A673 (cell line): ENCODE data around the gene SLC25A46. TPM values are rescaled to one million over a fixed set of nuclear protein-coding genes. Genes with fewer than 3 reads are reported as not detected.

Source experiments
- BruUV-seq: library from RNA; stranded (reverse); fragments of 400-500 nt; replicated peaks from 2 replicates; lab custom pipeline; 2021; lab: Mats Ljungman, UMichigan
- CTCF ChIA-PET: fragments of 300-600 bp; sonication (Branson Sonifier 250); formaldehyde crosslinking; loops from one replicate; lab custom pipeline; 2022; ENCODE audit warnings: antibody characterized with exemption; lab: Charles Lee
- POLR2A ChIA-PET: fragments of 300-600 bp; sonication (Branson Sonifier 250); formaldehyde crosslinking; loops from one replicate; lab custom pipeline; 2022; ENCODE audit warnings: antibody characterized with exemption; ENCODE audit not compliant: low non-redundant PET; lab: Charles Lee
- DNase-seq: peaks from one replicate; pipeline ENCODE4 v3.0.0-alpha.2; 2015; ENCODE audit warnings: low spot score
- H3K27ac ChIP-seq: fragments of 200-600 bp; sonication (generic); 2 replicates; pipeline ENCODE4 v1.5.1; 2016; ENCODE audit warnings: mixed run types, low read depth, mild to moderate bottlenecking, mixed read lengths, antibody characterized with exemption, low read length; ENCODE audit not compliant: poor library complexity, severe bottlenecking
- H3K27me3 ChIP-seq: fragments of 200-600 bp; sonication (generic); replicated peaks from 2 replicates; pipeline ENCODE4 v1.6.1; 2017; ENCODE audit warnings: mixed run types, low read depth, mild to moderate bottlenecking, mixed read lengths, antibody characterized with exemption, low read length; ENCODE audit not compliant: insufficient read depth, poor library complexity
- H3K36me3 ChIP-seq: fragments of 200-600 bp; sonication (generic); 2 replicates; pipeline ENCODE4 v1.6.1; 2016; ENCODE audit warnings: mixed run types, mild to moderate bottlenecking, mixed read lengths, antibody characterized with exemption, low read length; ENCODE audit not compliant: insufficient read depth, poor library complexity, severe bottlenecking
- H3K4me1 ChIP-seq: fragments of 200-600 bp; sonication (generic); 2 replicates; pipeline ENCODE4 v1.6.1; 2017; ENCODE audit warnings: mixed run types, mild to moderate bottlenecking, mixed read lengths, antibody characterized with exemption, low read length; ENCODE audit not compliant: insufficient read depth, poor library complexity, severe bottlenecking
- H3K4me3 ChIP-seq: fragments of 200-600 bp; sonication (generic); 2 replicates; pipeline ENCODE4 v1.5.1; 2016; ENCODE audit warnings: low read depth, mixed run types, mild to moderate bottlenecking, mixed read lengths, low read length; ENCODE audit not compliant: poor library complexity, severe bottlenecking
- H3K9me3 ChIP-seq: fragments of 200-600 bp; sonication (generic); 2 replicates; pipeline ENCODE4 v1.6.1; 2016; ENCODE audit warnings: mixed run types, low read depth, mild to moderate bottlenecking, mixed read lengths, antibody characterized with exemption, low read length; ENCODE audit not compliant: poor library complexity, severe bottlenecking
- CTCF ChIP-seq: fragments of 300-800, 200-600 bp; sonication (generic); conservative IDR thresholded peaks from 2 replicates; pipeline ENCODE4 v1.5.1; 2017; ENCODE audit warnings: low read depth, mild to moderate bottlenecking, antibody characterized with exemption, low read length, moderate library complexity, mixed read lengths
- EZH2 ChIP-seq: fragments of 200-600 bp; sonication (generic); IDR thresholded peaks from 2 replicates; pipeline ENCODE4 v1.6.1; 2017; ENCODE audit warnings: borderline replicate concordance, low read depth, mild to moderate bottlenecking, mixed read lengths, antibody characterized with exemption, low read length; ENCODE audit not compliant: poor library complexity, severe bottlenecking
- intact Hi-C: fragments of 100-400 bp; cut with micrococcal nuclease; formaldehyde crosslinking; loops from one replicate; pipeline ENCODE4 v1.10.0; 2022; ENCODE audit not compliant: unreplicated experiment
- total RNA-seq: library from RNA; stranded (reverse); gene quantifications from 2 replicates; pipeline ENCODE4 v1.2.3, GENCODE V29; 2021

SLC25A46 gene
- total RNA-seq, 1 experiment from 2014 or later = 27.2 TPM

- ChIA-PET CTCF (no interaction called here), POLR2A (no interaction called here)
- DNase-seq = no peak
- no peaks in the 10 kb centered on the region for H3K27me3 ChIP-seq
- H3K4me3 ChIP-seq = no peak overlapping the region
- no peaks in the 10 kb centered on the region for H3K36me3 ChIP-seq
- intact Hi-C loops = no loop called here
- no peaks in the 10 kb centered on the region for H3K4me1 ChIP-seq
- TF ChIP-seq EZH2 = no peak
- H3K9me3 ChIP-seq = peaks cover 8% of the 10 kb centered on the region
- no peak overlapping the region for H3K27ac ChIP-seq
- no TSS peak for BruUV-seq
These were observed 64.2 kb downstream of the SLC25A46 start for GRCh38 chr5:110802998-110803397.

GRCh38 chr5:110803467-110804326 is 64.9 kb downstream of the SLC25A46 start:
- H3K4me1 ChIP-seq = no peaks in the 10 kb centered on the region
- H3K36me3 ChIP-seq = no peaks in the 10 kb centered on the region
- H3K27me3 ChIP-seq = no peaks in the 10 kb centered on the region
- no peak overlapping the region for H3K27ac ChIP-seq
- peaks cover 8% of the 10 kb centered on the region for H3K9me3 ChIP-seq
- no peak overlapping the region for H3K4me3 ChIP-seq
- intact Hi-C loops = no loop called here
- POLR2A ChIA-PET = no interaction called here
- CTCF ChIA-PET = no interaction called here
- DNase-seq = no peak
- TF ChIP-seq EZH2 (no peak), CTCF (no peak)
- BruUV-seq = no TSS peak

- BruUV-seq = no TSS peak
- no peaks in the 10 kb centered on the region for H3K27me3 ChIP-seq
- POLR2A ChIA-PET = no interaction called here
- no peaks in the 10 kb centered on the region for H3K36me3 ChIP-seq
- peaks cover 8% of the 10 kb centered on the region for H3K9me3 ChIP-seq
- H3K27ac ChIP-seq = no peak overlapping the region
- no peak for TF ChIP-seq EZH2
- CTCF ChIA-PET = no interaction called here
- no peaks in the 10 kb centered on the region for H3K4me1 ChIP-seq
- intact Hi-C loops = no loop called here
- no peak overlapping the region for H3K4me3 ChIP-seq
- no peak for DNase-seq
These were observed 68.4 kb downstream of the SLC25A46 start for GRCh38 chr5:110807169-110807568.

- ChIA-PET CTCF (no interaction called here), POLR2A (no interaction called here)
- Histone ChIP-seq H3K9me3 (no peaks in the 10 kb centered on the region), H3K27ac (no peak overlapping the region), H3K27me3 (no peaks in the 10 kb centered on the region), H3K4me1 (no peaks in the 10 kb centered on the region), H3K4me3 (no peak overlapping the region), H3K36me3 (no peaks in the 10 kb centered on the region)
- TF ChIP-seq EZH2 = no peak
- TF ChIP-seq CTCF = no peak
- intact Hi-C loops = no loop called here
- no TSS peak for BruUV-seq
- no peak for DNase-seq
These were observed 70.2 kb downstream of the SLC25A46 start for GRCh38 chr5:110809006-110809405.

Other genes starting within 250 kb of the SLC25A46 start
- 0.82 and 1.6 TPM in 2 replicates for gene TMEM232, start 12.3 kb upstream of the SLC25A46 start, total RNA-seq